H7 (cell line): ENCODE data around the gene TTLL11. TPM values are rescaled to one million over a fixed set of nuclear protein-coding genes. Genes with fewer than 3 reads are reported as not detected.

Experiments
- DNase-seq: peaks from one replicate; pipeline ENCODE4 v3.0.0; 2012
- H3K27me3 ChIP-seq: 2 replicates; pipeline ENCODE4 v1.6.0; 2011; ENCODE audit warnings: mild to moderate bottlenecking, low read length; ENCODE audit not compliant: control insufficient read depth, insufficient read depth
- H3K36me3 ChIP-seq: replicated peaks from 2 replicates; pipeline ENCODE4 v1.5.1; 2011; ENCODE audit warnings: low read length; ENCODE audit not compliant: control insufficient read depth, insufficient read depth
- H3K4me3 ChIP-seq: 2 replicates; pipeline ENCODE4 v1.5.1; 2011; ENCODE audit warnings: low read depth, mild to moderate bottlenecking, control low read depth, low read length, moderate library complexity; ENCODE audit not compliant: insufficient read depth
- total RNA-seq: library from RNA; depleted of rRNA; stranded (reverse); fragments of >200 nt; shearing (Covaris generic); gene quantifications from 2 replicates; pipeline ENCODE4 v1.2.3, GENCODE V29; 2014

Gene TTLL11
- total RNA-seq, 1 experiment from 2014 or later, result 0.97 TPM

- Histone ChIP-seq H3K4me3 (no peak overlapping the region), H3K27me3 (no peaks in the 10 kb centered on the region), H3K36me3 (no peaks in the 10 kb centered on the region)
- no peak for DNase-seq
These were observed 261.2 kb downstream of the TTLL11 start for GRCh38 chr9:121831869-121832268.

DNA sequence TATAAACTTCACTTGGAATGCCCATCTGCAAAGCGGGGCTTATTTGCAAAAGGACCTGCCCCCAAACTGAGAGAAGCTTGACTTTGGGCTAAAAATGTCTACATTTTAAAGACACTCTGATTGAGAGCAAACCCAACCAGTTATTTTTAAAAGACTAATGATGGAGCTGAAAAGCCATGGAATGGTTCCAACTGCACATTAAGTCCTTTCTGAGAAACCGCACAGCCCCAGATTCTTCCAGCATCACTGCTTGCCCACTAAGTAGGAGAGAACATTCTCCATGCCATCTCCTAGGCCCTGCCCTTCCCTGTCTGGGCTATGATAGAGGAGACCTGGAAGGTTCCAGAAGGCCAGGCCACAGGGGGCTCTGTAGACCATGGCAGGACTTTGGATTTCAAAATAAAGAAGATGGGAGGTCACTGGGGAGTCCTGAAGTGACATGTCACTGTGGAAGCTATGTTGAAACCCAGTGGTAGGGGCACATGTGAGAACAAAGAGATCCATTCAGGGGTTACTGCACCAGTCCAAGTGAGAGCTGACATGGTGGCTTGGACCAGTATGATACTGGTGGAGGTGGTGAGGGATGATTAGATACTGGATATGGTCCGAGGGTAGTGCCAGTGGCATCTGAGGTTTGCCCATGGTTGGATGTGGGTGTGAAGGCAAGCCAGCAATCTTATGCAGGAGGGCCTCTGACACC lies 262.5 kb downstream of the TTLL11 start:
- no peak for DNase-seq
- no peak overlapping the region for H3K4me3 ChIP-seq

DNA sequence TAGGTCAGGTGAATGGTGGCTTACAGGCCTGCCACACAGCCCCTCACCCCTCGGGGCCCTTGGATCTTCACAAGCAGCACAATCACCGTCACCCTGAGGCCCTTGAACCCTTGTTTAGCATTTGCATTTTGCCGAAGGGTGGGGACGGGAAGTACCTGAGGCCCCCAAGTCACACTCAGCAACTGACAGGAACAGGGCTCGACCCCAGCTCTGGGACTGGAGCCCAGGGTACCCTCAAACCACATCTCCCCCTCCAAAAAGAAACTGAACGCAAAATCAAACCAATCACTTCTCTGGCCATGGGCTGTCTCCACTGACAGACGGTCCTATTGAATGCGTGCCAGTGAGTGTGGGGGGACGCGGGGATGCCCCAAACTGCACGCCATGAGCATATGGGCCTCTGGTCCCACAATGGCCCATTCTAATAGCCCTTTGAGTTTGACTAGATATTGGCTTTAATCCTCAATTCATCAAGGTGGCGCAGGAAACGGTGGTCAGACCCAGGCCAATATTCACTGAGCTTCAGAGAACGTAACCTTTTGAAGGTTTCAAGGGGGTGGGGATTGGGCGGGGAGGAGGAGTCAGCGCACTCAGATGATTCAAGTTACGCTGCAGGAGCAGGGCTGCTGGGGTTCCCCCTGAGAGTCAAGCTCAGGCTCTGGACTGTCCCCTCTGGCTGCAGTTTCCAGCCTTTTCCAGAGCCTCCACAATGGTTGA lies 265.7 kb downstream of the TTLL11 start:
- Histone ChIP-seq H3K36me3 (no peaks in the 10 kb centered on the region), H3K4me3 (no peak overlapping the region), H3K27me3 (no peaks in the 10 kb centered on the region)
- DNase-seq, result peak; percentile 57

More for the DNA sequence above, 262.5 kb downstream of the TTLL11 start:
- Histone ChIP-seq H3K36me3 (no peaks in the 10 kb centered on the region), H3K27me3 (no peaks in the 10 kb centered on the region)

DNA sequence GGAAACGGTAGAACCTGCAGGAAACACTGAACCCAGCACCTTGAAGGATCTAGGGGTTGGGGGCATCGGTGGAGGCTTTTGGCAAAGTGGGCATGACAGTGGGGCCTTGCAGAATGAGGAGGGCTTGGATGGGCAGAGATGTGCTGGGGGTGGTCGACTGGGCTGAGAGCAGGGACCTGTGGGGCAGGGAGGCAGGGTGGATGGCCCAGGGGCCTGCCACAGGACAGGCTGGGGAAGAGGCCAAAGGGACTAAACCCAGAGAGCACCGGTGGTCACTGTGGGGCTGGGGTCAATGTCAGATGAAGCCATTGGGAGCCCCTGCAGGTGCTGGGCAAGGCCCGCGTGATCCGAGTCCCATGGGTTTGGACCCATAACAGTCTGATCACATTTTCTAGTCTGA lies 266.4 kb downstream of the TTLL11 start:
- no peaks in the 10 kb centered on the region for H3K36me3 ChIP-seq
- no peaks in the 10 kb centered on the region for H3K27me3 ChIP-seq
- no peak for DNase-seq
- no peak overlapping the region for H3K4me3 ChIP-seq

GRCh38 chr9:121825031-121825691 lies 267.9 kb downstream of the TTLL11 start:
- Histone ChIP-seq H3K4me3 (no peak overlapping the region), H3K36me3 (no peaks in the 10 kb centered on the region), H3K27me3 (no peaks in the 10 kb centered on the region; the same call in 1 of the 2 replicates)
- DNase-seq, result no peak

- Histone ChIP-seq H3K36me3 (no peaks in the 10 kb centered on the region), H3K4me3 (no peak overlapping the region), H3K27me3 (no peaks in the 10 kb centered on the region; the same call in 1 of the 2 replicates)
- DNase-seq, result peak; percentile 63
These were observed 268.5 kb downstream of the TTLL11 start for GRCh38 chr9:121824651-121825030.

GRCh38 chr9:121823451-121824169 lies 269.5 kb downstream of the TTLL11 start:
- no peak for DNase-seq
- peaks cover 2% of the 10 kb centered on the region; the same call in 1 of the 2 replicates for H3K27me3 ChIP-seq
- no peak overlapping the region for H3K4me3 ChIP-seq
- H3K36me3 ChIP-seq, result no peaks in the 10 kb centered on the region

DNA sequence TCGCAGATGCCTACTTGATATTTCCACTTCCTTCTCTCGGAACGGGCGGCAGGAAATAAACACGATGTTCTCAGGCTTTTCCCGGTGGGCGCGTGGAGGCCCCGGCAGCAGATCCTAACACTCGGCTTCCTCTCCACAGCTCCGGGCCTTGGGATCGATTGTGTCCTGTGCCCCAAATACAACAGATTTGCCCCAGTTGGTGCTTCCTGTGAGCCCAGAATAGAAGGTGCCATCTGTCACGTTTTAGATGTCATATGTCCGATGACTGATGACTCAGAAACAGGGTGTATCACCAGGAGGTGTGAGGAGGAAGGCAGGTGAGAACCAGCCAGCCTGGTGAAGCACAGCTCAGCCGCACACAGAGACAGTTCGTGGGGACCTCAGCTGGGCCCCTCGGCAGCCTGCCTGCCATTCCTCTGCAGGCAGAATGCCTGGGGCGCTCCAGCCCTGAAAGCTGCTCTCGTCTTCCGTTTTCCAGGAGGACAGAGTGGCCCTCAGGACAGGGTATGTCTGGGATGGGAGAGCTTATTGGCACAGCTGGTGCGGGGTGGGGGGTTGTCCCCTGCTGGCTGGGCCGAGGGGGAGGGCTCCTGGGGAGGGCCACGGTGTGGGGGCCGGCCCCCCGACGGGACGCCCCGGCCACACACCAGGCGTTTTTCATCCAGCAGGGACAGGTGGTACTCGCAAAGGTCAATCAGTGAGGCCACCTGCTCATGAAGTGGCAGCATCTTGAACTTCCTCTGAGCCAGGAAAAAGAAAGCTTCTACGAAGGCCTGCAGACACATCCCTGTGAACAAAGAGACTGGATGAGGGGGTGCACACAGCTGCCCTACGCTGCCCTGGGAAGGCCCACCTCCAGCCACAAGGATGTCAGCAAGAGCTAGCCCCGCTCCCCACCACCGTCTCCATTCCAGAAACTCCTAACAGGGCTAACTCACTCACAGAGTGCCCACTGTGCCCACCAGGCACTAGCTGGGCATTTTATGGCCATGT lies 270.7 kb downstream of the TTLL11 start:
- no peak overlapping the region for H3K4me3 ChIP-seq
- no peaks in the 10 kb centered on the region for H3K36me3 ChIP-seq
- DNase-seq, result peak; percentile 50
- H3K27me3 ChIP-seq, result peaks cover 5% of the 10 kb centered on the region; the same call in 1 of the 2 replicates

DNA sequence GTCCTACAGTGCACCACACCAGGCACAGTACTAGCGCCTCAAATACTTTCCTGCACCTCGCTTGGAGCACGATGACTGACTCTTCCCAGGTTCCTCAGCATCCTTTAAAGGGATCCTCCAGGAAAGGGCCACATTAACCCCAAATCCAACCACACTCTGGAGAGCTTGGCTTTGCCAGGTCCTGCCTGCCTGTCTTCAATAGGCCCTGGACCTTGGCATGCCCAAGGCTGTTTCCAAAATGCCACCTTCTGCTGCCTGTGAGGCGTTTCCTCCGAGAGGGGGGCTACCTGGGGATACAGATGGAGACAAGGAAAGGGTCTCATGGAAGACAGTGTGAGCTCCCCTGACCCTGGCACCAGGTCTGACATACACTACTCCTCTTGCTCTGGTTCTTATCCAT lies 271.8 kb downstream of the TTLL11 start:
- no peak overlapping the region for H3K4me3 ChIP-seq
- peaks cover 5% of the 10 kb centered on the region; the same call in 1 of the 2 replicates for H3K27me3 ChIP-seq
- no peak for DNase-seq
- H3K36me3 ChIP-seq, result no peaks in the 10 kb centered on the region

- H3K36me3 ChIP-seq, result no peaks in the 10 kb centered on the region
- peaks cover 5% of the 10 kb centered on the region; the same call in 1 of the 2 replicates for H3K27me3 ChIP-seq
- peak; percentile 43 for DNase-seq
- H3K4me3 ChIP-seq, result no peak overlapping the region
These were observed 272.7 kb downstream of the TTLL11 start for GRCh38 chr9:121820286-121821005.

GRCh38 chr9:121819428-121820231 lies 273.5 kb downstream of the TTLL11 start:
- Histone ChIP-seq H3K4me3 (no peak overlapping the region; the same call in 1 of the 2 replicates), H3K36me3 (no peaks in the 10 kb centered on the region), H3K27me3 (peaks cover 5% of the 10 kb centered on the region; the same call in 1 of the 2 replicates)
- peak; percentile 93 for DNase-seq

DNA sequence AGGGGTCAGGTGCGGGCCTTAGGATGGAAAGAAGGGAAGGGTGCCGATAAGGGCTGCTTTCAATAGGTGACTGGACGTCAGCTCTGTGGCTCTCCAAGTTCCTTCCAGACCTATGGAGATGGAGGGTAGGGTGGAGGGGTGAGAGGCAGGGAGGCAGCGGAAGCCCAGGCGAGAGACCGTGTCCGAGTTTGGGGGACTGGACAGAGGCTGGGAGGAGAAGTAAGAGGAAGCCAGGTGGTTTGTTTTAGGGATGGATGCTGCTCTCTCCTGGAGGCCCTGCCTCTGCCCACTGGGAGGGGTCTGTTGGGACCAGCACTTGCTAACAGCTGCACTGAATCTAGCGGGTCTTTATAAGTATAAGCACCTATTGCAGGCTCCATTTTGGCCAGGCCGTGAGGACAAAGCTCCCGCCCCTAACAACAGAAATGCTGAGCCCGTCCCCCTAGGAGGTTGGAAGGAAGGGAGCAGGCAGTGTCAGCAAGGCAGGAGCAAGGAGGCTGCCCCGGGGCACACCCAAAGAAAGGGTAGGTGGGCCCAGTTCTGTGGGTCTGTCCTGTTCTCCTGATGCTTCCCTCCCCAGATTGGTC lies 274.2 kb downstream of the TTLL11 start:
- Histone ChIP-seq H3K36me3 (no peaks in the 10 kb centered on the region), H3K27me3 (peaks cover 5% of the 10 kb centered on the region; the same call in 1 of the 2 replicates), H3K4me3 (no peak overlapping the region)
- DNase-seq, result peak; percentile 57
